ENCODE data around the gene WT1.

GRCh38 chr11:32395127-32395526, 40.2 kb downstream of the WT1 start:
- TF ChIP-seq CTCF (IDR thresholded peaks at IDR 0.05) (no peak), POLR2A (IDR thresholded peaks at IDR 0.05) (no peak), POLR2AphosphoS5 (IDR thresholded peaks at IDR 0.05) (no peak)

Measured in gastroesophageal sphincter (tissue), 3 donors.